HG03095 (cell line): Measurements from ENCODE around the gene PPP1R3E.
"Not testable (repeated sequence)": the region's sequence is repeated elsewhere in the genome, so short reads cannot be mapped to it uniquely, and the experiment has no call there.

ENCODE experiments used
- ATAC-seq: cut with Tn5 transposase; IDR thresholded peaks from one replicate; pipeline ENCODE4 v1.9.1; 2021; ENCODE audit warnings: moderate library complexity; ENCODE audit not compliant: unreplicated experiment

Gene PPP1R3E, protein sequence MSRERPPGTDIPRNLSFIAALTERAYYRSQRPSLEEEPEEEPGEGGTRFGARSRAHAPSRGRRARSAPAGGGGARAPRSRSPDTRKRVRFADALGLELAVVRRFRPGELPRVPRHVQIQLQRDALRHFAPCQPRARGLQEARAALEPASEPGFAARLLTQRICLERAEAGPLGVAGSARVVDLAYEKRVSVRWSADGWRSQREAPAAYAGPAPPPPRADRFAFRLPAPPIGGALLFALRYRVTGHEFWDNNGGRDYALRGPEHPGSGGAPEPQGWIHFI

DNA sequence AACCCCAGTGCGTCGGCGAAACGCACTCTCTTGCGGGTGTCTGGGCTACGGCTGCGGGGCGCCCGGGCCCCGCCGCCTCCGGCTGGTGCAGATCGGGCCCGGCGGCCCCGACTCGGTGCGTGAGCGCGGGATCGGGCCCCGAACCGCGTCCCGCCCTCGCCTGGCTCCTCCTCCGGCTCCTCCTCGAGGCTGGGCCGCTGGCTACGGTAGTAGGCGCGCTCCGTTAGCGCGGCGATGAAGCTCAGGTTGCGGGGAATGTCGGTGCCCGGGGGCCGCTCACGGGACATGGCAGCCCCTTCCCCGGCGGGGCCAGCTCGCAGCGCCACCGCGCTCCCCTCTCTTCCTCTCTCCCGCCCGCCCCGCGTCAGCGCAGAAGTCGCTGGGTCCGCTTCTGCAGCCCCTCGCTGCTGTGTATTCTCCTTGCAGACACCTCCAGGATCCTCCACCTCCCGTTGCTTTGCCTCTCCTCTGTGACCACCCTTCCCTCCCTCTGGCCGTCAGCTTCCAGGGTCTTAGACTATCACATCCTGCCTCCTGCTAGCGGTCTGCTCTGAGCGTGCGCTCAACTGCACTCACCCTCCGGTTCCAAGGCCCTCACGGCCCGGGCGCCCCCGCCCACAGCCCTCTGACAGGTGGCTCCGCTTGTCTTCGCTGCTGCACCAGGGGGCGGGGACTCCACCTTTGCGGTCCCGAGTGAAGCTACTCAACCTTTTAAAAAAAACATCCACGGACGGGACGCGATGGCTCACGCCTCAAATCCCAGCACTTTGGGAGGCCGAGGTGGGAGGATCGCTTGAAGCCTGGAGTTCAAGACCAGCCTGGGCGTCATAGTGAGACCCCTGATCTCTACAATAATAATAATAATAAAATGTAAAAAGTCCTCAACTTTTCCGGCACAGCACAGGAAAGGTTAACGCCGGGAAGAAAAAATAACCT lies at the start of gene PPP1R3E:
Gene PPP1R3E (minus strand): TSS at position 570 of the 936 bp plus-strand sequence. CDS start 283 bp downstream, at position 287.
- peak; percentile 34 for ATAC-seq

DNA sequence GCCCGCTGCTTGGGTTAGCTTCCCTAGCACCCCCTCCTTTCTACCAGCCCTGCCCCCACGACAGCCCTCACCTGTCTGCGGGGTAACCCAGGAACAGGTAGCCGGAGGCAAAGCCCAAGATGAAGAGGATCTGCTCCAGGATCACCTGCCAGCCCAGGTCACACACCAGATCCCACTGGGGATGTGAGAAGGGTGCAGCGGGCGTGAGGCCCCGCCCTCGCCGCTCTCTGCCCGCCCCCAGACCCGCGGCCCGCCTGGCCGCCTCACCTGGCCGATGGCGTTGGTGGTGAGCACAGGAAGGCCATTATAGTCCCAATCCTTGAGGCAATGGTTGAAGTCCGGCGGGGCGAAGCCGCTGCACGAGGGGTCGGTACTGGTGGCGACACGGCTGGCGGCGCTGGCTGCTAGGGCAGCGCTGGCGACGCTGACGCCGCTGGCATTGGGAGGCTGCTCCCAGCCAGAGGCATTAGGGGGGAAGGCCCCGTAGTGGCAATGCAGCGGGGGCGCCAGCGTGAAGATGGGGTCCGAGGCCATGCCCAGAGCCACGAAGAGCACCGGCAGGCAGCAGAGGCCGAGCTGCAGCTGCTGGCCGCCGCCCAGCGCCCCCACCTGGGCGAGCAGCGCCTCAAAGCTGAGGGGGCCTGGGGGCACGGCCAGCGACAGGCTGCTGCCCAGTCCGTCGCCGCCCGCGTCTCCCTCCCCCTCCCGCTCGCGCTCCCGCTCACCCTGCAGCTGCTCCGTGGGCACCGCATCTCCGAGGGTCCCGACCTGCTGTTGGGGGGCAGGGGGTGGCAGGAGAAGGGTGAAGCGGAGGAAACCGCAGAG lies 49.2 kb upstream of the PPP1R3E start:
- no peak for ATAC-seq

DNA sequence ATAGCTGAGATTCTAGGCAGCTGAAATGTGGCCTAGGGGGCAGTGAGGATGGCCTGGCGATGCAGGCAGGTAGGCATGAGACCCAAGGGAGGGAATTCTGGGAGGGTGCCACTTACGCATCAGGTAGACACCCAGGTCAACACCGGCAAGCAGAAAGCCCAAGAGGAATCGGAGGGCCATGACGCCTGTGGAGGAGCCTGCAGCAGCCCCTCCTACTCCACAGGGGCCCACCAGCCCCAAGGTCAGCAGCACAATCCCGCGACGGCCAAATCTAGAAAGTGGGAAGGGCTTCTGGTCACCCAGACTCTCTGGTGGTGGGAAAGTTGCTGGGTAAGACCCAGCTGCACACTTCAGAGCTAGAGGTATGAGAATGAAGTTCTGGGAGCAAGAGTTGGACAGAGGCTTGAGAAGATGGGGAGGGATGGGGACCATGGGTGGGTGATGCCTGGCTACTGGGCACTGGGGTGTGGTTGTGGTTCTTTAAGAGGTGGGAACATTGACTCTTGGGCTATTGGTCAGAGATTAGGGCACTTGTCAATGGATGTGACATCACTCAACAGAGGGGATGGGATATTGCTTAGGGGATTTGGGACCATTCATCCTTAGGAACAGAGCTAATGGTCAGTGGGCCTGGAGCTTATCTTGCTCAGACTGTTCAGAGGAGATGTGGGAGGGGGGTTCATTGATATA lies 46.6 kb upstream of the PPP1R3E start:
- ATAC-seq: no peak

DNA sequence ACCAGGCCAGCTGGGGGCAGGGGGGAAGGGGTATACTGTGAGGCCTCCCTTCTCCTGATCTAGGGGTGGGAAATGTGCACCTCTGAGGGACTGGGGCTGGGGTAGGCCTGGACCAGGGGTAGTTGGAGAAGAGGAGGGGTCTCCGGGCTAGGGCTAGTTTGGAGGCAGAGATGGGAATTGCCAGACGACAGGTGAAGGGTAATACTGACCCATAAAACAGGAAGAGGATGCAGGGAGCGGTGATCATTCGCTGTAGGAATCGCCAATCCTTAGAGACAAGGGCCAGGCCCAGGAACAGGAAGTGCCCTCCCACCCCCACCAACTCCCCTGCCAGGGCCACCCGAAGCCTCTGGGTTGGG lies 45.6 kb upstream of the PPP1R3E start:
- ATAC-seq: no peak

- ATAC-seq: no peak
Observed at GRCh38 chr14:23347406-23348296, 45.0 kb upstream of the PPP1R3E start.

DNA sequence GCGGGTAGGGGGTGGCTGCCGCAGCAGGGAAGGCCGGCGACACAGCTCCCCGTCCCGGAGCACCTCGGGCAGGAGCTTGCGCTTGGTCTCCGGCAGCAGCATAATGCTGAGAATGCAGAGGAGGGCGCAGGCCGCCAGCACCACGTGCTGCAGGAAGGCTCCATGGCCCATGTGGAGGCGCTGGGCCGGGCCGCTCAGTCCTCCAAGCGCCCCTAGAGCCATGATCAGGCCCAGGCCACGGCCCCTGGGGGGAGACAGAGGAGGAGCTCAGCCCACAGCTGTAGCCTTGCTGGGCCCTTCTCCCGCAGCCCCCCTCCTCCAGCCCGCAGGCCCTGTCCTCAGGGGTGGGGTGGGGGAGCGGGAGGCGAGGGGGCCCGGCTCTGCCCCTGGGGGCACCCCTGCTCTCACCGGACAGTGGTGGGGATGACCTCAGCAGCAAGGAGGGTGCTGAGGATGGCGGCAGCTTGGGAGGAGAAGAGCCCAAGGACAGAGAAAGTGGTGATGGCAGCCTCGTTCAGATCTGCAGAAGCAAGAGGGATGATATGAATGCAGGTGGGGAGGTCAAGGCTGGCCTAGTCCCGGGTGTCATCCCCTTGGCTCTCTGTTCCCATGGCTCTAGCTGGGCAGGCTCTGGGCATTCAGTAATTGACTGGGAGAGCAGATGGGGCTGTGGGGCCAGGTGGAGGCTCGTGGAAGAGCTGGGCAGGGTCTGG lies 44.2 kb upstream of the PPP1R3E start:
- ATAC-seq: no peak

DNA sequence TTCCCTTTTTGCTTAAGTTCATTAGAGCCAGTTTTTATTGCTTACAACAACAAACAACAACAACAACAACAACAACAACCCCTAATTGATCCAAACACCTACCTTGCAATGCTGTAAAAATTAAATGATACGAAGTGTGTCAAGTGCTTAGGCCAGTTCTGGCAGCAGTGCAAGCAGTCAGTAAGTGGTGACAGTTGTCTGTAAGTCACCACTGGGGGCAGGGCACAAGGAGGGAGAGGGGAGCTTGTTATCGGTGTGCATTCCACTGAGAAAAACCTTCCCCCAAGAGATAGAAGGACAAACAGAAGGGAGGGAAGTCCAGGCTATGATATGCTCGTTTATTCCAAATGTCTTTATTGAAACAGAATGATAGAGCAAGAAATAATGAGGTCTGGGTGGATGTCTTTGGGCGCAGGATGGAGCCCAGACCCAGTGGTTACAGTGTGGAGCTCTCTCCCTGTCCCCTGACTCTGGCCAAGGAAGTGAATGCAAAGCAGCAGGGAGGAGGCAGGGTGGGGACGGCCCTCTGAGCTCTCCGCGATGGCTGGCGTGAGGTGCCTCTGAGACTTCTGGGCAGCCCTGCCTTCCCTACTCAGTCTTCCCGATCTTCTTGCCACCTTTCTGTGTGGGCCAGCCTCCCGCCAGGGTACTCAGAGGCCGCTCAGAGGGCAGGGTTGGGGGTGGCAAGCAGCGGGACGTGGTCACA lies 43.5 kb upstream of the PPP1R3E start:
- no peak for ATAC-seq

DNA sequence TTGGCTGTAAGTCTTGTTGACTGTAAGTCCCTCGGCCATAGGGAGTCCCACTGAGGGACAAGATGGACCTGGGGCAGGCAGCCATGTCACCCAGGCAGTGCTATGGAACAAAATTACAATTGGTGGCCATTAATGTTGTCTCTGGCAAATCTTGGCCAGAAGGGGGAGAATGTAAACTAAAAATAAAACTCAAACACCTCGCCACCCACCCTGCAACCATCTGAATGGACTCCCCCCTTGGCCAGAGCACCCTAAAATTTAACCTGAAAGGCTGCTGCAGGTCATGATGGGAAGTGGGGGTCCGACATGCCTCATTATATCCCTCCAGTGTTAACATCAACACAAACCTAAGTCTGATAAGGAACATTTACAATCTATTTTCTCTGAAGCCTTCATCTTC lies 41.8 kb upstream of the PPP1R3E start:
- no peak for ATAC-seq

DNA sequence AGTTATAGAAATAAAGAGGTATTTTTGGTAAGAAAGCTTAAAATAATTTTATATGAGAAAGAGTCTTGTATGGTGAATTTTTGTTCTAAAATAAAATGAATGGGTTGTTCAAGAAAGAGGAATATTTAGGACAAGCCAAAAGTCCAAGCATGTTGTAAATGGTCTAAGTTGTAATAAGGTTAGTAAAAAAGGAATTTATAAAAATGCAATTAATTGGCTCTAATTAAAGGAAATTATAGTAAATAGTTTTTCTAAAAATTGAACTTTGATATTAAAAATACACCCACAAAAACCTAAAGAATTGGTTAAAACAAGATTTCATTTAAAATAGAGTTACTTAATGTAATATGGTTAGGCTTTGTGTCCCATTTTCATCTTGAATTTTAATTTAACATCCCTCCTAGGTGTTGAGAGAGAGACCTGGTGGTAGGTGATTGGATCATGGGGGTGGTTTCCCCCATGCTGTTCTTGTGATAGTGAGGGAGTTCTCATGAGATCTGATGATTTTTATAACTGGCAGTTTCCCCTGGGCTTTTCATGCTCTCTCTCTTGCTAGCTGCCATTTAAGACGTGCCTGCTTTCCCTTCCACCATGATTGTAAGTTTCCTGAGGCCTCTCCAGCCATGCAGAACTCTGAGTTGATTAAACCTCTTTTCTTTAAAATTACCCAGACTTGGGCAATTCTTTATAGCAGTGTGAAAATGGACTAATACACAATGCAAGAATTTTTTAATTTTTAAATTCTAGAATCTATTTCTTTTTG lies 37.0 kb upstream of the PPP1R3E start:
- ATAC-seq: no peak

DNA sequence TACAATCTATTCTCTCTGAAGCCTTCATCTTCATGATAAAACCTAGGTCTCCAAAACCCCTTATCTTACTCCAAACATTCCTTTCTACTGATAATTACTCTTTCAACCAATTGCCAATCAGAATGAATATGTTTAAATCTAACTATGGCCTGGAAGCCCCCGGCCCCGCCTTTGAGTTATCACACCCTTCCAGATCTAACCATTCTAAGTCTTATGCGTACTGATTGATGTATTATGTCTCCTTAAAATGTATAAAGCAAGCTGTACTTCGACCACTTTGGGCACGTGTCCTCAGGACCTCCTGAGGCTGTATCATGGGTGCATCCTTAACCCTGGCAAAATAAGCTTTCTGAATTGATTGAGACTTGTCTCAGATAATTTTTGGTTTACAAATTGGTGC lies 33.0 kb upstream of the PPP1R3E start:
- ATAC-seq: no peak

DNA sequence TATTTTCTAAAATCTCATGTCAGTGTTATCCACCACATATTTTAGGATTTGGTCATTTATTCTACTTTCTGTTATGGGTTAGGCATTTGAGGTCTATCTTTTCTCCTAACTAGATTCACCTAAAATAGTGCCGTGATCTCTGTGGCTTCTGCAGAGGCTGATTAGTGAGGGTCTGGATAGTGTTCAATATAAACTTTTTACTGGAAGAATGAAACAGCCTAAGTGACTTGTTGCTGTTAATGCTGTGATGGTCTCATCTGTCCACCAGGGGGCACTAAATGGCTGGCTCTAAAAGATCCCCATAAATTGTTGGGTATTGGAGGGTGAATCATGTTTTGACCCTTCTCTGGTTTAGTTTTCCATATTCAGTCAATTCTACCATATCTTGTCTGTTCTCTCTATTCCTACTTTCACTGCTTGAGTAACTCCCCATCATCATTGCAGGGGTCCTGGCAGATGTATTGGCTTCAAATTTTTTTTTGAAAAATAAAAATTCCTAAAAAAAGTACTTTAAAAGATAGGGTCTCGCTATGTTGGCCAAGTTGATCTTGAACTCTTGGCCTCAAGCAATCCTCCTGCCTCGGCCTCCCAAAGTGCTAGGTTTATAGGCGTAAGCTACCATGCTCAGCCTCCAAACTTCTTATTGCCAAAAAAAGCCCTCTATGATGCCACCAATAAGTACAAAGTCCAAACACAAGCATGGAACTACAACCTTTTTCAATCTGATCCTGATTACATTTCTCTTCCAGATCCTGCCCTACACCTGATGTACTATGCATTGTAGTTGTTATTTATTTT lies 25.5 kb upstream of the PPP1R3E start:
- no peak for ATAC-seq

- no peak for ATAC-seq
Observed at GRCh38 chr14:23326491-23327332, 24.1 kb upstream of the PPP1R3E start.

DNA sequence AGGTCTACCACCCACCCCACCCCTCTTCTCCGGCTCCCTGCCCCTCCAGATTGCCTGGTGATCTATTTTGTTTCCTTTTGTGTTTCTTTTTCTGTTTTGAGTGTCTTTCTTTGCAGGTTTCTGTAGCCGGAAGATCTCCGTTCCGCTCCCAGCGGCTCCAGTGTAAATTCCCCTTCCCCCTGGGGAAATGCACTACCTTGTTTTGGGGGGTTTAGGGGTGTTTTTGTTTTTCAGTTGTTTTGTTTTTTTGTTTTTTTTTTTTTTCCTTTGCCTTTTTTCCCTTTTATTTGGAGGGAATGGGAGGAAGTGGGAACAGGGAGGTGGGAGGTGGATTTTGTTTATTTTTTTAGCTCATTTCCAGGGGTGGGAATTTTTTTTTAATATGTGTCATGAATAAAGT lies 23.1 kb upstream of the PPP1R3E start:
- ATAC-seq: not testable (repeated sequence)

GRCh38 chr14:23324993-23325392 lies 22.3 kb upstream of the PPP1R3E start:
- ATAC-seq: no peak

DNA sequence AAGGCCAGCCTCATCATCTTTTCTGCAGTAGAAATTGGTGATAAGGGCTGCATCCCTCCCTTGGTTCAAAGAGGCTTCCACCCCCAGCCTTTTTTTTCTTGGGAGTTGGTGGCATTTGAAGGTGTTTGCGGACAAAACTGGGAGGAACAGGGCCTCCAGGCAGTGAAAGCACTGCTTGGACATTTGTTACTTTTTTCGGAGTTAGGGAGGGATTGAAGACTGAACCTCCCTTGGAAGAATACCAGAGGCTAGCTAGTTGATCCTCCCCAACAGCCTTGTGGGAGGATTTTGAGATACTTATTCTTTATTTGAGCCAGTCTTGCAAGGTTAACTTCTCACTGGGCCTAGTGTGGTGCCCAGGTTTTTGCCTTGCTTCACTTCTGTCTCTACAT lies 21.8 kb upstream of the PPP1R3E start:
- ATAC-seq: no peak

GRCh38 chr14:23323838-23324454 lies 21.3 kb upstream of the PPP1R3E start:
- no peak for ATAC-seq
